Lower lobe of right lung (tissue), 2 donors: ENCODE measurements around the gene HMSD. TPM values are rescaled to one million over a fixed set of nuclear protein-coding genes. Genes with fewer than 3 reads are reported as not detected.
A peak's percentile ranks its signal among the peaks of the same experiment; 100 is the strongest.

Source experiments
- ATAC-seq, 2 donors: fragments of 200-7000 bp; cut with Tn5 transposase; one replicate each; pipeline ENCODE4 v1.9.1; 2020 to 2022; ENCODE audit warnings: mild to moderate bottlenecking in 2 of 2, moderate library complexity in 2 of 2
- DNase-seq: peaks from one replicate; pipeline ENCODE4 v3.0.0-alpha.2; 2020
- H3K27ac ChIP-seq: fragments of 200-600 bp; one replicate; pipeline ENCODE4 v1.8.0; 2022
- H3K27me3 ChIP-seq: fragments of 200-600 bp; one replicate; pipeline ENCODE4 v1.8.0; 2022; ENCODE audit warnings: low read depth
- H3K36me3 ChIP-seq: fragments of 200-600 bp; one replicate; pipeline ENCODE4 v1.8.0; 2022; ENCODE audit warnings: mild to moderate bottlenecking
- H3K4me1 ChIP-seq: fragments of 200-600 bp; one replicate; pipeline ENCODE4 v1.8.0; 2022
- H3K4me3 ChIP-seq: fragments of 200-600 bp; one replicate; pipeline ENCODE4 v1.8.0; 2022; ENCODE audit warnings: mild to moderate bottlenecking
- H3K9me3 ChIP-seq: fragments of 200-600 bp; one replicate; pipeline ENCODE4 v1.8.0; 2022
- CTCF ChIP-seq: fragments of 200-600 bp; IDR thresholded peaks from one replicate; pipeline ENCODE4 v1.8.0; 2022; ENCODE audit warnings: antibody characterized with exemption, mild to moderate bottlenecking
- intact Hi-C: fragments of 100-400 bp; cut with DNase I; formaldehyde crosslinking; loops from one replicate; pipeline ENCODE4 v1.11.0; 2022
- total RNA-seq: library from RNA; stranded (reverse); fragmentation: NEBNext Ultra II Directional; extraction: Animal tissue kit (Norgen Biotek cat#: 25700); gene quantifications from one replicate; pipeline ENCODE4 v1.2.1, GENCODE V29; 2021
- donor health status: DM: no; HTN: yes; CAD: no; lungs with severe emphysema.

The HMSD gene
- total RNA-seq, 1 donor from 2014 or later, result 1.6 TPM

GRCh38 chr18:63981719-63982118 lies 32.6 kb downstream of the HMSD start:
- no peak for TF ChIP-seq CTCF
- no peaks in the 10 kb centered on the region for H3K27me3 ChIP-seq
- DNase-seq (no peak), ATAC-seq (peak in 1 of 2 donors; percentile 30)
- H3K4me3 ChIP-seq, result no peak overlapping the region
- intact Hi-C loops, result no loop called here
- H3K4me1 ChIP-seq, result peaks cover 13% of the 10 kb centered on the region
- no peak overlapping the region for H3K27ac ChIP-seq
- H3K9me3 ChIP-seq, result no peaks in the 10 kb centered on the region
- peaks cover 63% of the 10 kb centered on the region for H3K36me3 ChIP-seq

- Histone ChIP-seq H3K36me3 (peaks cover 70% of the 10 kb centered on the region), H3K27ac (no peak overlapping the region), H3K27me3 (no peaks in the 10 kb centered on the region), H3K4me3 (no peak overlapping the region), H3K9me3 (no peaks in the 10 kb centered on the region), H3K4me1 (peaks cover 13% of the 10 kb centered on the region)
- intact Hi-C loops, result no loop called here
- DNase-seq (no peak), ATAC-seq (no peak)
- no peak for TF ChIP-seq CTCF
Measured at GRCh38 chr18:63982361-63982760, 33.3 kb downstream of the HMSD start.

GRCh38 chr18:63986885-63987284 lies 37.8 kb downstream of the HMSD start:
- TF ChIP-seq CTCF, result no peak
- Histone ChIP-seq H3K36me3 (peaks cover 68% of the 10 kb centered on the region), H3K4me3 (no peak overlapping the region), H3K27ac (no peak overlapping the region), H3K27me3 (no peaks in the 10 kb centered on the region), H3K4me1 (no peaks in the 10 kb centered on the region), H3K9me3 (no peaks in the 10 kb centered on the region)
- intact Hi-C loops, result no loop called here
- DNase-seq, result no peak
- no peak for ATAC-seq

- no peak for DNase-seq
- peaks cover 60% of the 10 kb centered on the region for H3K36me3 ChIP-seq
- intact Hi-C loops, result no loop called here
Measured at GRCh38 chr18:63987743-63988142, 38.6 kb downstream of the HMSD start.

GRCh38 chr18:63992751-63993150 lies 43.6 kb downstream of the HMSD start:
- ATAC-seq (no peak), DNase-seq (no peak)
- Histone ChIP-seq H3K27ac (no peak overlapping the region), H3K9me3 (peaks cover 8% of the 10 kb centered on the region), H3K4me3 (no peak overlapping the region), H3K4me1 (no peaks in the 10 kb centered on the region), H3K36me3 (peaks cover 10% of the 10 kb centered on the region), H3K27me3 (no peaks in the 10 kb centered on the region)
- intact Hi-C loops, result no loop called here
- no peak for TF ChIP-seq CTCF

More at GRCh38 chr18:63987743-63988142, 38.6 kb downstream of the HMSD start:
- no peaks in the 10 kb centered on the region for H3K9me3 ChIP-seq
- no peak for TF ChIP-seq CTCF
- H3K27ac ChIP-seq, result no peak overlapping the region
- no peak for ATAC-seq
- no peaks in the 10 kb centered on the region for H3K4me1 ChIP-seq
- H3K4me3 ChIP-seq, result no peak overlapping the region
- H3K27me3 ChIP-seq, result no peaks in the 10 kb centered on the region
